NT2/D1 (cell line): ENCODE measurements around the gene RNF13.

Experiments used
- SUZ12 ChIP-seq: IDR thresholded peaks from 2 replicates; pipeline ENCODE4 v1.6.1; 2011; ENCODE audit not compliant: insufficient read length, insufficient read depth; ENCODE audit errors: extremely low read depth
- YY1 ChIP-seq: IDR thresholded peaks from 2 replicates; pipeline ENCODE4 v1.6.1; 2011; ENCODE audit not compliant: insufficient read length, insufficient read depth
- ZNF274 ChIP-seq: IDR thresholded peaks from 2 replicates; pipeline ENCODE4 v1.6.1; 2011; ENCODE audit warnings: mild to moderate bottlenecking, low read depth, low read length

- TF ChIP-seq ZNF274 (no peak), YY1 (no peak), SUZ12 (no peak)
Measured at GRCh38 chr3:149826636-149827035, 13.6 kb downstream of the RNF13 start.
